Measurements from ENCODE around the gene ZNF33B.
A peak's percentile ranks its signal among the peaks of the same experiment; 100 is the strongest.

ZNF33B gene

DNA sequence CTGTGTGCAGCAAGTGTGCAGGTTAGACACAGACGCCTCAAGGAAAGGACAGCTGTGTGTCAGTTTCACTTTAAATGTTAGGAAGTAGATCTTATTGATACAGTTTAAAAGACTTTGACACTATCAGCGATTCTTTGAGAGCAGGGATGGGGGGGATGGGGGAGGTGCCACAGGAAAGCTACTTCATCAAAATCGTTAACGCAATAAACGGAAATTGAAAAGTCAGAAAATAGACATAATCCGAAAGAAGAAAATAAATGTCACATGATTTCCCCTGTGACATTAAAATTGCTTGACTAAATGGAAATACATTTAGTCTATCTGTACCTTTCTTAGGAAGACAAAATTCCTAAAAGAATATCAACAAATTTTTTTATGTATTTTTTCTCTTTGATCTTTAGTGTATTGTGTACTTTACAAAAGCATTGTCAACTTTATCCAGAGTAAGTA lies 476 bp upstream of the ZNF33B start:
- no peaks in the 10 kb centered on the region for H3K9me3 ChIP-seq (ENCODE audit: control insufficient read depth, insufficient read depth, low read length)
- H3K4me2 ChIP-seq (ENCODE audit: low read length) = peak overlapping the region; percentile 79
- no peaks in the 10 kb centered on the region for H3K27me3 ChIP-seq (ENCODE audit: control insufficient read depth, low read length)
- peaks cover 9% of the 10 kb centered on the region for H3K36me3 ChIP-seq (ENCODE audit: control insufficient read depth, low read length)
- peaks cover 33% of the 10 kb centered on the region for H3K79me2 ChIP-seq (ENCODE audit: control insufficient read depth, low read length)
- peak overlapping the region; percentile 91 for H3K4me3 ChIP-seq (ENCODE audit: low read length)
- no peaks in the 10 kb centered on the region for H3K9me2 ChIP-seq (replicated peaks; ENCODE audit: control insufficient read depth, low read length)
- peaks cover 23% of the 10 kb centered on the region for H3K4me1 ChIP-seq (ENCODE audit: control insufficient read depth, low read length)
- TF ChIP-seq, protein P1, sequence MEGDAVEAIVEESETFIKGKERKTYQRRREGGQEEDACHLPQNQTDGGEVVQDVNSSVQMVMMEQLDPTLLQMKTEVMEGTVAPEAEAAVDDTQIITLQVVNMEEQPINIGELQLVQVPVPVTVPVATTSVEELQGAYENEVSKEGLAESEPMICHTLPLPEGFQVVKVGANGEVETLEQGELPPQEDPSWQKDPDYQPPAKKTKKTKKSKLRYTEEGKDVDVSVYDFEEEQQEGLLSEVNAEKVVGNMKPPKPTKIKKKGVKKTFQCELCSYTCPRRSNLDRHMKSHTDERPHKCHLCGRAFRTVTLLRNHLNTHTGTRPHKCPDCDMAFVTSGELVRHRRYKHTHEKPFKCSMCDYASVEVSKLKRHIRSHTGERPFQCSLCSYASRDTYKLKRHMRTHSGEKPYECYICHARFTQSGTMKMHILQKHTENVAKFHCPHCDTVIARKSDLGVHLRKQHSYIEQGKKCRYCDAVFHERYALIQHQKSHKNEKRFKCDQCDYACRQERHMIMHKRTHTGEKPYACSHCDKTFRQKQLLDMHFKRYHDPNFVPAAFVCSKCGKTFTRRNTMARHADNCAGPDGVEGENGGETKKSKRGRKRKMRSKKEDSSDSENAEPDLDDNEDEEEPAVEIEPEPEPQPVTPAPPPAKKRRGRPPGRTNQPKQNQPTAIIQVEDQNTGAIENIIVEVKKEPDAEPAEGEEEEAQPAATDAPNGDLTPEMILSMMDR (IDR thresholded peaks at IDR 0.05; ENCODE audit: low read depth, low read length, poor library complexity, severe bottlenecking) = no peak
- no peak for TF ChIP-seq EZH2phosphoT487 (IDR thresholded peaks at IDR 0.05; ENCODE audit: borderline replicate concordance, low read length)
- H3F3A ChIP-seq (ENCODE audit: control insufficient read depth, insufficient read depth) = no peaks in the 10 kb centered on the region
- no peaks in the 10 kb centered on the region for H4K20me1 ChIP-seq (ENCODE audit: control insufficient read depth, insufficient read depth, low read depth, low read length)
- peak overlapping the region; percentile 82 for H3K27ac ChIP-seq (ENCODE audit: low read depth, low read length)

DNA sequence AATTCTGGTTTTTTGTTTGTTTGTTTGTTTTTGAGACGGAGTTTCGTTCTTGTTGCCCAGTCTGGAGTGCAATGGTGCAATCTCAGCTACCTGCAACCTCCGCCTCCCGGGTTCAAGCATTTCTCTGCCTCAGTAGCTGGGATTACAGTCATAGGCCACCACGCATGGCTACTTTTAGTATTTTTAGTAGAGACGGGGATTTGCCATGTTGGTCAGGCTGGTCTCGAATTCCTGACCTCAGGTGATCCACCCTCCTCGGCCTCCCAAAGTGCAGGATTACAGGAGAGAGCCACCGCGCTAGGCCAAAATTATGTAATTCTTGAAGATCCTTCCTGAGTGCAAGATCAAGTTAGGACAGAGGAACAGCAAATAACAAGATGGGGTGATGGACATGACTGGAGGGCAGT lies 719 bp downstream of the ZNF33B start:
- Histone ChIP-seq H3K27ac (ENCODE audit: low read depth, low read length) (peak overlapping the region; percentile 82), H3F3A (ENCODE audit: control insufficient read depth, insufficient read depth) (no peaks in the 10 kb centered on the region), H3K9me2 (replicated peaks; ENCODE audit: control insufficient read depth, low read length) (no peaks in the 10 kb centered on the region), H3K9me3 (ENCODE audit: control insufficient read depth, insufficient read depth, low read length) (no peaks in the 10 kb centered on the region), H3K79me2 (ENCODE audit: control insufficient read depth, low read length) (peaks cover 41% of the 10 kb centered on the region), H3K4me3 (ENCODE audit: low read length) (peak overlapping the region; percentile 91), H3K36me3 (ENCODE audit: control insufficient read depth, low read length) (peaks cover 17% of the 10 kb centered on the region), H3K4me2 (ENCODE audit: low read length) (peak overlapping the region; percentile 79), H3K4me1 (ENCODE audit: control insufficient read depth, low read length) (peaks cover 23% of the 10 kb centered on the region), H3K27me3 (ENCODE audit: control insufficient read depth, low read length) (no peaks in the 10 kb centered on the region), H4K20me1 (ENCODE audit: control insufficient read depth, insufficient read depth, low read depth, low read length) (no peaks in the 10 kb centered on the region)
- TF ChIP-seq, protein P1 (IDR thresholded peaks at IDR 0.05; ENCODE audit: low read depth, low read length, poor library complexity, severe bottlenecking) = no peak
- TF ChIP-seq EZH2phosphoT487 (IDR thresholded peaks at IDR 0.05; ENCODE audit: borderline replicate concordance, low read length) = no peak

GRCh38 chr10:42637142-42637541 lies 1.2 kb downstream of the ZNF33B start:
- Histone ChIP-seq H3K4me2 (ENCODE audit: low read length) (peak overlapping the region; percentile 79), H3F3A (ENCODE audit: control insufficient read depth, insufficient read depth) (no peaks in the 10 kb centered on the region), H3K9me2 (replicated peaks; ENCODE audit: control insufficient read depth, low read length) (no peaks in the 10 kb centered on the region), H3K4me1 (ENCODE audit: control insufficient read depth, low read length) (peaks cover 23% of the 10 kb centered on the region), H3K27ac (ENCODE audit: low read depth, low read length) (peak overlapping the region; percentile 82; the same call in 1 of the 2 replicates), H3K36me3 (ENCODE audit: control insufficient read depth, low read length) (peaks cover 22% of the 10 kb centered on the region), H4K20me1 (ENCODE audit: control insufficient read depth, insufficient read depth, low read depth, low read length) (no peaks in the 10 kb centered on the region), H3K4me3 (ENCODE audit: low read length) (peak overlapping the region; percentile 91), H3K9me3 (ENCODE audit: control insufficient read depth, insufficient read depth, low read length) (no peaks in the 10 kb centered on the region), H3K27me3 (ENCODE audit: control insufficient read depth, low read length) (no peaks in the 10 kb centered on the region), H3K79me2 (ENCODE audit: control insufficient read depth, low read length) (peaks cover 41% of the 10 kb centered on the region)
- TF ChIP-seq, protein P1 (IDR thresholded peaks at IDR 0.05; ENCODE audit: low read depth, low read length, poor library complexity, severe bottlenecking) = no peak

All from DOHH2 (cell line).